ENCODE results near the gene POMT1.
A peak's percentile ranks its signal among the peaks of the same experiment; 100 is the strongest.

The POMT1 gene

DNA sequence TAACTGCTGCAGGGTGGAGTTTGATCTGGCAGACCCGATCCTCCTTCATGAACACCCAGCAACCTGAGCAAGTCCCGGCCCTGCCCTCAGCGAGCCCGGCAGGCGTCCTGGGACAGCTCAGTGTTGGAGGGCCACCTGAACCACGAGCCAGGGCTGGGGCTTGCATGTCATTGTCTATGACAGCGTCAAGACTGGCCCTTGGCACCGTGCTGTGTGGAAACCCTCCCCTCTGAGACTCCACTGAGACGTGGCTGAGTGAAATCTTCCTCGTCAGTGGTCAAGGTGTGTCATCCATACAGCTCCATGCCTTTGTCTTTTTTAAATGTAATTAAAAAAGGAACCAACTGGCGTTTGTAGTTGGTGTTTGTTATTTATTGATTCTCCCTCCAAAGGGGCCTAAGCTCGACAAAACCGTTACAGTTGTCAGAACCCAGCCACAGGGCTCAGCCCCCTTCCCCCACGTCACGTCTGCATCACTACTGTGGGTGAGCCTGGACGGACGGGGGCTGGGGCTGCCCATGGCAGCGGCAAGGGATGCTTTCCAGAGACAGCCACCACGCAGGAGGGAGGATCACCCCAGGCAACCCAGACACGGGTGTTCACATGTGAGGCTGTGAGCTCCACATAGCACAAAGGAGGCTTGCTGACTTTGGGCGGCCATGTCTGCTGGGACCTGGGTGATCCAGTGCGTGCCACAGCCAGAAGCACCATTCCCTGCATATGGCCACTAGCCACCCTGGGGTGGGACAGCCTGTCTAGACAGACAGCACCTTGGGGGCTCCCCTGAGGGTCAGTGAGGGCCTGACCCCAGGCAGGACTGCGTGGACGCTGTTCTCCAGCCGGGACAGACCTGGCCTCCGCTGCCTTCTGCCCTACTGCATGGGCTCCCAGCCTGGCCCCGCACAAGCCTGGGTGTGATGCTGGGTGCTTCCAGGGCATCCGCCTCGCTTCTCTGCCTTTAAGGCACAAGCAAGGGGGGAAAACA, 21.0 kb downstream of the POMT1 start:
- no peaks in the 10 kb centered on the region for H3K27me3 ChIP-seq (ENCODE audit: control insufficient read depth, insufficient read depth, low read length)
- no peak overlapping the region for H3K4me3 ChIP-seq (ENCODE audit: low read length)
- peaks cover 66% of the 10 kb centered on the region for H3K36me3 ChIP-seq (ENCODE audit: control insufficient read depth, insufficient read depth, low read length)
- no peak overlapping the region for H3K9ac ChIP-seq (ENCODE audit: low read length)
- H3K27ac ChIP-seq (ENCODE audit: low read depth, low read length) = no peak overlapping the region
- H3K4me1 ChIP-seq (ENCODE audit: control insufficient read depth, insufficient read depth, low read length) = no peaks in the 10 kb centered on the region

DNA sequence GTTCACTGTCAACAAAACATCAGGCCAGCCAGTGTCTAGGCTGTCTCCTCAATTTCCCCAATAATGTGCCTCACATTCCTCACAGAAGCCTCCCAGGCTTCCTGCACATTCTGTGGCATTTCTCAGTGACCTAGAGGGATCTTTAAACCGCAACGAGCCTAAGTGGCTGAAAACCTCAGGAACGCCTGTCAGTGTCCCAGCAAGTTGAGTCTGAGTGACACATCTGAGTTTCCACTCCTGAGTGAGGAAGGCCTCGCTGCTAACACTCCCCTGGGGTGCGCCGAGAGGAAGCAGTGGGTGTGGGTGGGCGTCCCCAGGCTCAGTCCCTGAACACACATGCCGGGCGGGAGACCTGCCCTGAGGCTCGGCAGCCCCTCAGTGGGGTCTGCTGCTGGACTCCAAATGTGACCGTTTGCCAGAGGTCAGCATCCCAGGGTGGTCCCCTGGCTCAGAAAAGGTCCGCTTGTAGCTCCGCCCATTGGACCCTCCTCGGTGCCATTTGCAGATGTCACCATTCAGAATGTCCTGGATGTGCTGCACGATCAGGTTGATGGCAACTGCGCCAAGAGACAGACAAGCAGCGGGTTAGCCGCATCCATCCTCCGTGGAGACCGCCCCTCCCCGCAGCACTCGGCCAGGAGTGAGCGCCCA, 22.1 kb downstream of the POMT1 start:
- H3K36me3 ChIP-seq (ENCODE audit: control insufficient read depth, insufficient read depth, low read length) = peaks cover 64% of the 10 kb centered on the region
- H3K9ac ChIP-seq (ENCODE audit: low read length) = no peak overlapping the region
- no peak overlapping the region for H3K4me3 ChIP-seq (ENCODE audit: low read length)
- H3K27ac ChIP-seq (ENCODE audit: low read depth, low read length) = no peak overlapping the region
- H3K4me1 ChIP-seq (ENCODE audit: control insufficient read depth, insufficient read depth, low read length) = peaks cover 3% of the 10 kb centered on the region
- H3K27me3 ChIP-seq (ENCODE audit: control insufficient read depth, insufficient read depth, low read length) = no peaks in the 10 kb centered on the region

DNA sequence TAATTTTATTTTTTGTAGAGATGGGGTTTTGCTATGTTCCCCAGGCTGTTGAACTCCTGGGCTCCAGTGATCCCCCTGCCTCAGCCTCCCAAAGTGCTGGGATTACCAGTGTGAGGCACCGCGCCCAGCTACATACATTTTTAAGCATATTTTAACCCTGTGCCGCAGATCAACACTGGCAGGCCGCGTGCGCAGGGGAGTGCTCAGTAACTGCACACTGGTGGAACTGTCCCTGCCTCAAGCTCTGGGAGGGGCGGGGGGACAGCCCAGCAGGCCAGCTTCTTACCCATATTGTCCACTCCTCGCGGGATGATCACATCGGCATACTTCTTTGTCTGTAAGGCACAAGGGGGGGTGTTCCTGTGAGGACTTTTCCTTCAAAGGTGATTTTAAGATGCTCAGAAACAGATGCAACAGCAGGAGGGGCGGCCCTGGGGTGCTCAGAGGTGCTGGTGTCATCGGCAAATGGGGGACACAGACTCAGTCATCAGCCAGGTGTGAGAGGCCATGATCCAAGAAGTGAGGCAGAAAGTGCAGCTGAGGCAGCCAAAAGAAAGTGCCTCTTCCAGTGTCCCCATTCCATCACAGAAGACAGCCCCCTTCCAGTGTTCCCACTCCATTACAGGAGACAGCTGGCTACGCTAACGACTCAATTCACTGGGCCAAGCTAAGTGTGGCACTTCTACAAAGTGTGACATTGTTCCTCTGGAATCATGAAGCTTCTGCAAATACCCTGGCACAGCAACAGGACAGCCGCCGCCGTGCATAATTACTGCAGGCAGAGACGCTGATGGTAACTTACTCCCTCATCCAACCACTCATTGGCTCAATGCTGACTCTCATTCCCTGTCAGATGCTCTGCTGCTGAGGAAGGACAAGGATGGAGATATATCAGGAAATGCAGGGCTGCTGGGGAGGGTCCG, 23.2 kb downstream of the POMT1 start:
- Histone ChIP-seq H3K9ac (ENCODE audit: low read length) (no peak overlapping the region), H3K27ac (ENCODE audit: low read depth, low read length) (no peak overlapping the region), H3K4me3 (ENCODE audit: low read length) (no peak overlapping the region), H3K27me3 (ENCODE audit: control insufficient read depth, insufficient read depth, low read length) (no peaks in the 10 kb centered on the region), H3K4me1 (ENCODE audit: control insufficient read depth, insufficient read depth, low read length) (peaks cover 10% of the 10 kb centered on the region), H3K36me3 (ENCODE audit: control insufficient read depth, insufficient read depth, low read length) (peaks cover 62% of the 10 kb centered on the region)

DNA sequence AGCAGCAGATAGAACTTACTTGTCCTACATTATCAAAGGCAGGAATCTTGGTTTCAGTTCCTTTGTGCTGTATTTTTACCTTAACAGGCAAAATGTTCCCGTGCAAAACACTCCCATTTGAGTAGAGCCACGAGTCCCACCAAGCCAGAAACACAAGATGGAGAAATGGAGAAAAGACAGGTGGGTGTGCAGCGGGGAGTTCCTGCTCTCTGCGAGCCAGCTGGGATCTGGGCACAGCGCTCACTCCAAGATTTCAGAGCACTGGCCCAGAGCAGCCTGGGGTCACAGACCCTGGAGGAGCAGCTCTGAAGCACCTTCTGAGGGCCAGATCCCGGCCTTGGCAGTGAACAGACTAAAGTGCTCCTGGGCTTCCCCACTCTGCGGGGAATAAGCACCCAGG, 25.5 kb downstream of the POMT1 start:
- Histone ChIP-seq H3K27me3 (ENCODE audit: control insufficient read depth, insufficient read depth, low read length) (no peaks in the 10 kb centered on the region), H3K9ac (ENCODE audit: low read length) (no peak overlapping the region), H3K4me3 (ENCODE audit: low read length) (no peak overlapping the region), H3K4me1 (ENCODE audit: control insufficient read depth, insufficient read depth, low read length) (peaks cover 12% of the 10 kb centered on the region), H3K36me3 (ENCODE audit: control insufficient read depth, insufficient read depth, low read length) (peaks cover 45% of the 10 kb centered on the region), H3K27ac (ENCODE audit: low read depth, low read length) (no peak overlapping the region)

DNA sequence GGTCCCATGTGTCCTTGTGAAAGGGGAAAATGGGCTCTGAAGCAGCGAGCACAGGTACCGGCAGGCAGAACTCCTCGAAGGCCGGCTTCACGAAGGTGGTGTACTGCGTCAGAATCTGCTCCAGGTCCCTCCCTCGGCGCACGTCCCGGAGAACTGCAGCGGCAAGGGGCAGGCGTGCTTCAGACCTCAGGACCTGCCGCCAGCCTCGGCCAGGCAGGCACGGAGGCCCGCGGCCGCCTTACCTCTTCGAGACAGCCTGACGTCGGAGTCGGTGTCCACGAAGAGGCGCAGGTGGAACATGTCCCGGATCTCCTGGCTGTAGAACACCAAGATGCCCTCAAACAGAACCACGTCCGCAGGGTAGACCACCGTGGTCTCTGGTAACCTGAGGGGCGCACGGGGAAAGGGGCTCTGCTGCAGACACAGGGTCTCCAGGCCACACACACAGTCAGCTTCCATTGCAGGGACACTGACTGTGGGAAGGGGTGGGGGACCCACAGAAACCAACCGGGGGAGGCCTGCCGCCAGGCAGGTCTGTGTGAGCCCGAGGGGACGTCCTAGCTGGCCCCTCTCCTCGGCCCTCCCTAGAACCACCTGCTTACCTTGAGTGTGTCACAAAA, 26.3 kb downstream of the POMT1 start:
- H3K27ac ChIP-seq (ENCODE audit: low read depth, low read length) = no peak overlapping the region
- H3K27me3 ChIP-seq (ENCODE audit: control insufficient read depth, insufficient read depth, low read length) = no peaks in the 10 kb centered on the region
- peaks cover 12% of the 10 kb centered on the region for H3K4me1 ChIP-seq (ENCODE audit: control insufficient read depth, insufficient read depth, low read length)
- H3K4me3 ChIP-seq (ENCODE audit: low read length) = no peak overlapping the region
- peaks cover 39% of the 10 kb centered on the region for H3K36me3 ChIP-seq (ENCODE audit: control insufficient read depth, insufficient read depth, low read length)
- no peak overlapping the region for H3K9ac ChIP-seq (ENCODE audit: low read length)

GRCh38 chr9:131529597-131530545, 27.2 kb downstream of the POMT1 start:
- no peaks in the 10 kb centered on the region for H3K27me3 ChIP-seq (ENCODE audit: control insufficient read depth, insufficient read depth, low read length)
- peak overlapping the region; percentile 58 for H3K27ac ChIP-seq (ENCODE audit: low read depth, low read length)
- H3K9ac ChIP-seq (ENCODE audit: low read length) = peak overlapping the region; percentile 51
- H3K4me1 ChIP-seq (ENCODE audit: control insufficient read depth, insufficient read depth, low read length) = peaks cover 12% of the 10 kb centered on the region
- H3K4me3 ChIP-seq (ENCODE audit: low read length) = peak overlapping the region; percentile 81
- H3K36me3 ChIP-seq (ENCODE audit: control insufficient read depth, insufficient read depth, low read length) = peaks cover 31% of the 10 kb centered on the region

GRCh38 chr9:131530546-131530919, 27.8 kb downstream of the POMT1 start:
- peak overlapping the region; percentile 51 for H3K9ac ChIP-seq (ENCODE audit: low read length)

DNA sequence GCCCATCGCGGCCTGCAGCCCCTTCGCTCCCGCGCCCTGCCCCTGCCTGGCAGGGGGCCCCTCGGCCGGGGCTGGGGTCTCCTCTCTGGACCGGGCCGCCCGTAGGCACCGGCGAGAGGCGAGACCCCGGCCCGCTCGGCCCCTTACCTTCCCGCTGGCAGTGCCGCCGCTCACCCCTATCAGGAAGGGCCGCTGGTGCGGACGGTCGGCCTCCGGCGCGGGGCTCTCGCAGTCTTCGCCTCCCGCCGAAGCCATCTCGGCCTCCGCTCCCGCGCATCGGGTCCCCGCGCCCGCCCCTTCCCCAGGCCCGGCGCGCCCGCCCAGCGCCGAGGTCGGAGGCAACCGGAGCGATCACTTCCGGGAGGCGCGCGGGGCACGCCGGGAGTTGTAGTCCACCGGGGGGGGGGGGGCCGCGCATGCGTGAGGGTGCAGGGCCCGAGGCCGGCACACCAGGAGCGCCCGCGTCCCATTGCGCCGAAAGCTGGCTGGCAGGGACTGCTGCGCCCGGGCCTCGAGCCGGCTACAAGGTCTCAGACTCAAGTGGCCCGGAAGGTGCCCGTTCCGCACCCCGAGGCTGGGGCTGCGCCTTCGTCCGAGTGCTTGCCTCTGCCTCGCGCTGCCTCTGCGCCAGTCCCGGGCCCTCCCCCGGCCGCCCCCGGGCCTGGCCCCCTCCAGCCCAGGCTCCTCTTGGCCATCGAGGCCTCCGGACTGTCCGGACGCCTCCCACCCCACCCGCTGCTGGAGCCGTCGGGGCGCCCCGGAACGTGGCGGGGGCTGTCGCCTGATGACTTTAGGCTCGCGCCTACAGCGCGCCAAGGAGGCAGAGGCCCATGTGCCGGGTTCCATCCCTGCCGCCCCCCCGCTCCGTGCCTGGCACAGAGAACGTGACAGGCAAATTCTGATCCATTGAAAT, 28.5 kb downstream of the POMT1 start, which contains the start of gene UCK1:
TSS of gene UCK1 (minus strand) at position 344 of the 913 bp plus-strand sequence. CDS start at position 255, 89 bp downstream.
- peak within 1 kb of the TSS; percentile 82 for H3K27ac ChIP-seq (ENCODE audit: low read depth, low read length)

More at GRCh38 chr9:131530546-131530919, 27.8 kb downstream of the POMT1 start:
- H3K27me3 ChIP-seq (ENCODE audit: control insufficient read depth, insufficient read depth, low read length) = no peaks in the 10 kb centered on the region
- H3K4me3 ChIP-seq (ENCODE audit: low read length) = peak overlapping the region; percentile 81
- peaks cover 12% of the 10 kb centered on the region for H3K4me1 ChIP-seq (ENCODE audit: control insufficient read depth, insufficient read depth, low read length)
- peaks cover 29% of the 10 kb centered on the region for H3K36me3 ChIP-seq (ENCODE audit: control insufficient read depth, insufficient read depth, low read length)
- peak overlapping the region; percentile 82 for H3K27ac ChIP-seq (ENCODE audit: low read depth, low read length)

GRCh38 chr9:131534721-131535237, 32.1 kb downstream of the POMT1 start:
- no peak overlapping the region for H3K9ac ChIP-seq (ENCODE audit: low read length)
- no peak overlapping the region for H3K4me3 ChIP-seq (ENCODE audit: low read length)
- no peak overlapping the region for H3K27ac ChIP-seq (ENCODE audit: low read depth, low read length)
- no peaks in the 10 kb centered on the region for H3K36me3 ChIP-seq (ENCODE audit: control insufficient read depth, insufficient read depth, low read length)
- H3K4me1 ChIP-seq (ENCODE audit: control insufficient read depth, insufficient read depth, low read length) = peaks cover 9% of the 10 kb centered on the region
- H3K27me3 ChIP-seq (ENCODE audit: control insufficient read depth, insufficient read depth, low read length) = no peaks in the 10 kb centered on the region

More for the DNA sequence above, 28.5 kb downstream of the POMT1 start, which contains the start of gene UCK1:
- H3K36me3 ChIP-seq (ENCODE audit: control insufficient read depth, insufficient read depth, low read length) = peaks cover 23% of the 10 kb centered on the region
- H3K9ac ChIP-seq (ENCODE audit: low read length) = peak within 1 kb of the TSS; percentile 51
- H3K4me3 ChIP-seq (ENCODE audit: low read length) = peak within 1 kb of the TSS; percentile 81
- no peaks in the 10 kb centered on the region for H3K27me3 ChIP-seq (ENCODE audit: control insufficient read depth, insufficient read depth, low read length)
- peaks cover 12% of the 10 kb centered on the region for H3K4me1 ChIP-seq (ENCODE audit: control insufficient read depth, insufficient read depth, low read length)

GRCh38 chr9:131537946-131538345, 35.2 kb downstream of the POMT1 start:
- no peak overlapping the region for H3K27ac ChIP-seq (ENCODE audit: low read depth, low read length)
- no peak overlapping the region for H3K9ac ChIP-seq (ENCODE audit: low read length)
- H3K27me3 ChIP-seq (ENCODE audit: control insufficient read depth, insufficient read depth, low read length) = no peaks in the 10 kb centered on the region
- H3K4me1 ChIP-seq (ENCODE audit: control insufficient read depth, insufficient read depth, low read length) = no peaks in the 10 kb centered on the region
- H3K36me3 ChIP-seq (ENCODE audit: control insufficient read depth, insufficient read depth, low read length) = no peaks in the 10 kb centered on the region
- no peak overlapping the region for H3K4me3 ChIP-seq (ENCODE audit: low read length)

All from rectal smooth muscle tissue (tissue), 1 donor.